Keratinocyte (primary cell): ENCODE data around the gene LPAR3. TPM values are rescaled to one million over a fixed set of nuclear protein-coding genes. Genes with fewer than 3 reads are reported as not detected.

Experiments used
- DNase-seq: peaks from one replicate; pipeline ENCODE4 v3.0.0-alpha.2; 2011; ENCODE audit warnings: low read depth, missing footprints, low spot score
- FAIRE-seq: peaks from 2 replicates; lab custom pipeline; 2011; peaks lifted over from hg19 to GRCh38; lab: Jason Lieb, UNC
- H2AFZ ChIP-seq: 2 replicates; pipeline ENCODE4 v1.6.0; 2012; ENCODE audit warnings: low read length, control low read depth, inconsistent platforms; ENCODE audit not compliant: control insufficient read depth
- H3K27ac ChIP-seq: 2 replicates; pipeline ENCODE4 v1.5.1; 2011; ENCODE audit warnings: low read length; ENCODE audit not compliant: control insufficient read depth, insufficient read depth
- H3K27me3 ChIP-seq: 3 replicates; pipeline ENCODE4 v1.6.0; 2011; ENCODE audit warnings: low read length; ENCODE audit not compliant: control insufficient read depth, insufficient read depth; ENCODE audit errors: extremely low read depth
- H3K36me3 ChIP-seq, 2 experiments: 2 replicates in 1 of 2; 3 replicates in 1 of 2; pipeline ENCODE4 v1.5.1; 2011; ENCODE audit warnings: low read length in 2 of 2, mild to moderate bottlenecking in 1 of 2; ENCODE audit not compliant: control insufficient read depth in 2 of 2, insufficient read depth in 2 of 2; ENCODE audit errors: extremely low read depth in 1 of 2
- H3K4me1 ChIP-seq: 3 replicates; pipeline ENCODE4 v1.5.1; 2011; ENCODE audit warnings: low read length; ENCODE audit not compliant: control insufficient read depth, insufficient read depth; ENCODE audit errors: extremely low read depth
- H3K4me2 ChIP-seq: 3 replicates; pipeline ENCODE4 v1.6.0; 2011; ENCODE audit warnings: low read depth, low read length; ENCODE audit not compliant: control insufficient read depth, insufficient read depth; ENCODE audit errors: extremely low read depth
- H3K4me3 ChIP-seq, 3 experiments: fragments of 200-600 bp in 1 of 3; sonication (generic) in 1 of 3; 2 replicates in 2 of 3; 3 replicates in 1 of 3; pipeline ENCODE4 v1.5.1; 2011 to 2016; ENCODE audit warnings: low read length in 3 of 3, mild to moderate bottlenecking in 3 of 3, control low read depth in 2 of 3, inconsistent platforms in 1 of 3, low read depth in 1 of 3, mixed read lengths in 1 of 3, mixed run types in 1 of 3, moderate library complexity in 1 of 3; ENCODE audit not compliant: control insufficient read depth in 2 of 3, insufficient read depth in 2 of 3; ENCODE audit errors: extremely low read depth in 1 of 3
- H3K79me2 ChIP-seq: 2 replicates; pipeline ENCODE4 v1.6.0; 2012; ENCODE audit warnings: low read length; ENCODE audit not compliant: control insufficient read depth, insufficient read depth
- H3K9ac ChIP-seq: 3 replicates; pipeline ENCODE4 v1.6.0; 2011; ENCODE audit warnings: low read length; ENCODE audit not compliant: control insufficient read depth, insufficient read depth; ENCODE audit errors: extremely low read depth
- H3K9me1 ChIP-seq: 3 replicates; pipeline ENCODE4 v1.6.0; 2011; ENCODE audit warnings: low read length; ENCODE audit not compliant: control insufficient read depth, insufficient read depth; ENCODE audit errors: extremely low read depth
- H3K9me3 ChIP-seq: 2 replicates; pipeline ENCODE4 v1.5.1; 2012; ENCODE audit warnings: low read depth, low read length; ENCODE audit not compliant: control insufficient read depth
- H4K20me1 ChIP-seq: 3 replicates; pipeline ENCODE4 v1.6.0; 2011; ENCODE audit warnings: low read length; ENCODE audit not compliant: control insufficient read depth, insufficient read depth; ENCODE audit errors: extremely low read depth
- CTCF ChIP-seq, 3 experiments: IDR thresholded peaks in 1 of 3; conservative IDR thresholded peaks in 1 of 3; optimal IDR thresholded peaks in 1 of 3; 2 replicates in 2 of 3; 3 replicates in 1 of 3; pipeline versions ENCODE3 to v1.5.1; 2011; ENCODE audit warnings: low read length in 3 of 3, mild to moderate bottlenecking in 3 of 3, moderate library complexity in 2 of 3, control low read depth in 1 of 3, inconsistent platforms in 1 of 3; ENCODE audit not compliant: insufficient read depth in 2 of 3; ENCODE audit errors: extremely low read depth in 1 of 3
- EZH2 ChIP-seq: IDR thresholded peaks from one replicate; pipeline ENCODE4 v1.6.1; 2012; ENCODE audit warnings: inconsistent platforms, mild to moderate bottlenecking, low read length, moderate library complexity
- dilution Hi-C: fragments of 300-500 bp; cut with MboI; formaldehyde crosslinking; loops from one replicate; pipeline ENCODE4 v1.7.0; 2020; ENCODE audit warnings: low sequenced_read_pairs; ENCODE audit not compliant: extremely low pct_ligation_motif_present
- polyA plus RNA-seq, 5 experiments: library from polyadenylated mRNA; depleted of rRNA in 3 of 5; stranded (reverse) in 3 of 5; stranded (forward) in 1 of 5; unstranded in 1 of 5; fragments of >200 nt; gene quantifications; 1 replicate in 1 of 5; 2 replicates in 3 of 5; 3 replicates in 1 of 5; pipeline versions ENCODE4 v1.2.1 to v1.2.3, GENCODE V29; 2011 to 2012; ENCODE audit warnings: missing spikeins in 2 of 5, low read depth in 1 of 5, low replicate concordance in 1 of 5

LPAR3 gene
- polyA plus RNA-seq, 1 donor (not counting 4 experiments of a cell fraction or from before 2014, with no cell fraction given): 42.1 TPM

- no peaks in the 10 kb centered on the region for H3K27me3 ChIP-seq
- no peaks in the 10 kb centered on the region for H4K20me1 ChIP-seq
- no peak overlapping the region for H3K9ac ChIP-seq
- H3K79me2 ChIP-seq: peaks cover 20% of the 10 kb centered on the region
- H3K4me2 ChIP-seq: no peak overlapping the region
- no peaks in the 10 kb centered on the region for H3K9me1 ChIP-seq
- dilution Hi-C loops: no loop called here
- H3K27ac ChIP-seq: no peak overlapping the region
- H3K4me1 ChIP-seq: peaks cover 6% of the 10 kb centered on the region
- TF ChIP-seq CTCF (optimal IDR thresholded peaks at IDR 0.05 in 1 of 3, IDR thresholded peaks at IDR 0.05 in 1 of 3, conservative IDR thresholded peaks at IDR 0.05 in 1 of 3; ENCODE audit: extremely low read depth in 1 of 3, insufficient read depth in 2 of 3, low read length in 3 of 3) (no peak), EZH2 (no peak)
- FAIRE-seq (no peak), DNase-seq (no peak)
- H3K4me3 ChIP-seq: no peak overlapping the region
- H3K36me3 ChIP-seq: peaks cover 3 to 8% of the 10 kb centered on the region in 2 experiments
- H3K9me3 ChIP-seq: no peaks in the 10 kb centered on the region
- no peak overlapping the region for H2AFZ ChIP-seq
Measured at GRCh38 chr1:84861988-84862644, 30.9 kb downstream of the LPAR3 start.

GRCh38 chr1:84861516-84861915, 31.5 kb downstream of the LPAR3 start:
- Histone ChIP-seq H3K9me1 (no peaks in the 10 kb centered on the region), H3K36me3 (peaks cover 3 to 8% of the 10 kb centered on the region in 2 experiments), H3K4me2 (no peak overlapping the region), H4K20me1 (no peaks in the 10 kb centered on the region), H3K27ac (no peak overlapping the region), H2AFZ (no peak overlapping the region), H3K9ac (no peak overlapping the region), H3K4me1 (peaks cover 6% of the 10 kb centered on the region), H3K9me3 (no peaks in the 10 kb centered on the region), H3K27me3 (no peaks in the 10 kb centered on the region), H3K4me3 (no peak overlapping the region), H3K79me2 (peaks cover 18% of the 10 kb centered on the region)
- FAIRE-seq (no peak), DNase-seq (no peak)
- dilution Hi-C loops: no loop called here
- TF ChIP-seq CTCF (optimal IDR thresholded peaks at IDR 0.05 in 1 of 3, IDR thresholded peaks at IDR 0.05 in 1 of 3, conservative IDR thresholded peaks at IDR 0.05 in 1 of 3; ENCODE audit: extremely low read depth in 1 of 3, insufficient read depth in 2 of 3, low read length in 3 of 3) (no peak), EZH2 (no peak)
